ENCODE data around the gene LTA.
"Not testable (repeated sequence)": the region's sequence is repeated elsewhere in the genome, so short reads cannot be mapped to it uniquely, and the experiment has no call there.

Gene LTA

GRCh38 chr6:31590691-31591090 lies 18.6 kb downstream of the LTA start:
- DNase-seq: not testable (repeated sequence)

DNA sequence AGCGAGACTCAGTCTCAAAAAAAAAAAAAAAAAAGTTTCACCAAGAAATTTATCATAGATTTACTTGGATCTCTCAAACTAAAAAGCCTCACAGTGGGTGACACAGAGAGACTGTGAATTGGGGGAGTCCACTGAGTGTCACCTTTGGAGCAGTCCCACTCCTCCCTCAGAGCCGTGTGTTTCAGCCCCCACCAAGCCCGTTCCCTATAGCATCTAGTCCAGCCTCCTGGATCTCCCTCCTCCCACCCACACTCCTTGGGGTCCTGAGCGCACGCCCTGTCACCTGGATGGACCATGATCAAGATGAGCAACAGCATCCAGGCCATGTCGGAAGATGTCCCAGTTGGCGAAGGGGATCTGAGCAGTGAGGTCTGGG lies 20.3 kb downstream of the LTA start:
- no peak for DNase-seq

- no peak for DNase-seq
These were observed 24.9 kb downstream of the LTA start for GRCh38 chr6:31597006-31597405.

DNA sequence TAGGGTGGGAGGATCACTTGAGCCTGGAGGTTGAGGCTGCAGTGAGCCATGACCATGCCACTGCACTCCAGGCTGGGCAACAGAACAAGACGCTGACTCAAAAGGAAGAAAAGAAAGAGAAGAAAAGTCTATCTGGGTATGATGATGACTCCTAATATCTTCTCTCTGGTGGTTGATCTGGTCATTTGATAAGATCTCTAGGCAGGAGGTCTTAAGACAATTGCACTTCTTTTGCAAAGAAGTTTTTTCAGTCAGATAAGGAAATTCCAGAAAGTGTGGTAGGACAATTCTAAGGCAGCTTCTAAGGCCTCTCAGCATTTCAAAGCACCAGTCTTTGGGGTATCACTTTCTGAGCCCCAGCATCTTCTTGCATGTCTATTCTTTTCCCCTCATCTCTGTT lies 35.2 kb downstream of the LTA start:
- no peak for DNase-seq

DNA sequence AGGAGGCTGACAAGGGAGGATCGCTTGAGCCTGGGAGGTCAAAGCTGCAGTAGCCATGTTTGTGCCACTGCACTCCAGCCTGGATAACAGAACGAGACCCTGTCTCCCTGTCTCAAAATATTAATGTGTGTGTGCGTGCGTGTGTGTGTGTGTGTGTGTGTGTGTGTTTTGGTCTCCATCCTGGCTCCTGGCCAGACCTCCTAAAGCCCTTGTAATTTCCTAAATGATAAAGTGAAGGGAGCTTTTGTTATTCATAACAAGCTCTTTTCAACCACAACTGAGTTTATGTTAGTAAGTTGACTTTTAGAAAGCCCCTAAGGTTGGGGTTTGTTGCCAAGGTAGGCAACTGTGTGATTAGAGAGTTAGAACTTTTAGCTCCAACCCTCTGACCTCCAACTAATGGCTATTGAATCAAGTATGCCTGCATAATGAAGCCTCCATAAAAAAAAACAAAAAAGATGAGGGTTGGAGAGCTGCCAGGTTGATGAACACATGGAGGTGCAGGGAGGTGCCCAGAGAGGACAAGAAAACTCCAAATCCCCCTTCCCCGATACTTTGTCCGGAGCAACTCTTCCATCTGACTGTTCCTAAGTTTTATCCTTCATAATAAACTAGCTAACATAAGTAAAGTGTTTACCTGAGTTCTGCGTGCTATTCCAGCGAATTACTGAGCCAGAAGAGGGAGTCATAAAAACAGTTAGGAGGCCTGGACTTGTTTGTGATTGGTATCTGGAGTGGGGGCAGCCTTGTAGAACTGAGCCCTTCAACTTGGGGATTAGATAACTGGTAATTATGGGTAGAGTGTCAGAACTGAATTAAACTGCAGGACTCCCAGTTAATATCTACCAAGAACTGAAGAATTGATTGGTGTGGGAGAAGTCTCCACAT lies 37.7 kb downstream of the LTA start:
- DNase-seq: no peak

DNA sequence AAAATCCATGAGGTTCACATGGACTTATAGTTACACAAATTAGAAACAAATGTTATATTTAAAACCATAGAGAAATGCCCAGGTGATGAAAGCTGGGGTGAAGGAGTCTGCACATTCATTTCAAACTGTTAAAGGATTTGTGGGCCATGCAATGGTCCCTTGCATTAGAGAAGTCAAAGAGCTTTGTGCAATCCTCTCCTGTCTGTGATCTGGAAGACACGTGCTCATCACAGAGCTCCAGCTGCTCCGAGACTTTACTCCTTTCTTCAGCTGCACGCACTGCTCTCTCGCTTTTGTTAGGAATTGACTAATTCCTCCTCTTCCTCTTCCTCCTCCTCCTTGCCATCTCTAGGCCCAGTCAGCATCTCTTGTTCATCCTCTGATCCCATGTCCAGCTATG lies 38.9 kb downstream of the LTA start:
- no peak for DNase-seq

- no peak for DNase-seq
These were observed 42.1 kb downstream of the LTA start for GRCh38 chr6:31614075-31614619.

DNA sequence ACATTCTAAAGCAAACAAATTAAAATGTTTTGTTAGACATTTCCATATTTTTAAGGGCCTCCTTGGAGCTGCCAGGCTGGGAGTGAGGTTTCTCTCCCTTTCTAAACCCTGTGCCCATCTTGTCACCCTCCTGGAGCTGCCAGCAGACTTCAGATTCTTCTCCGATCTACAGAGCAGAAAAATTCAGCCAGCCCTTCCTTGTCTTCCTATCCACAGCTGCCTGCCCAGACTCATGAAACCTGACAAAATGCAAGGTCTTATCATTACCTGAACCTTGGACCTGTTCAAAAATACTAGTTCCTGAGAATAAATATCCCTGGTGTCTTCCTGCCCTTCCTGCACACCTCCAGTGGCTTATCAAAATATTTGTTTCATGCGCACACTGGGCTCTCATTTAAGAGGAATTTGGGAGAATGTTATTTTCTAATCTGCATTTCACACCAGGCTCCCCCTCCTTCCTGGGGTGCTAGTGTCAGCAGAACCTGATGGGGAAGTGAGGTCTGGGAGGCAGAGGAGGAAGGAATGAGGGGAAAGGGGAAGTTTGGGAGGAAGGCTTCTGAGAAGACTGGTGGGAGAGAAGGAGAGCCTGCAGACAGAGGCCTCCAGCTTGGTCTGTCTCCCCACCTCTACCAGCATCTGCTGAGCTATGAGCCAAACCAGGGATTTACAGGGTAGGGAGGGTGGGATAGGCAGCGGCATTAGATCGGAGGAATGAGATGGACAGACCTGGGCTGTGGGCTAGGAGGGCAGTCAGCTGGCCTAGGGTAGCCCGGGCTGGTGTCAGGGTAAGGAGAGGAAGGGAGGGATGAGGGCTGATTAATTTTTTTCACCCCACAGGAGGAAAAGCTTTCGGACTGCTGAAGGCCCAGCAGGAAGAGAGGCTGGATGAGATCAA lies 42.8 kb downstream of the LTA start, which contains the start of gene AIF1:
AIF1 (plus strand) TSS at position 551 of the 895 bp plus-strand sequence; CDS start at position 647, 96 bp downstream.
- no peak for DNase-seq

DNA sequence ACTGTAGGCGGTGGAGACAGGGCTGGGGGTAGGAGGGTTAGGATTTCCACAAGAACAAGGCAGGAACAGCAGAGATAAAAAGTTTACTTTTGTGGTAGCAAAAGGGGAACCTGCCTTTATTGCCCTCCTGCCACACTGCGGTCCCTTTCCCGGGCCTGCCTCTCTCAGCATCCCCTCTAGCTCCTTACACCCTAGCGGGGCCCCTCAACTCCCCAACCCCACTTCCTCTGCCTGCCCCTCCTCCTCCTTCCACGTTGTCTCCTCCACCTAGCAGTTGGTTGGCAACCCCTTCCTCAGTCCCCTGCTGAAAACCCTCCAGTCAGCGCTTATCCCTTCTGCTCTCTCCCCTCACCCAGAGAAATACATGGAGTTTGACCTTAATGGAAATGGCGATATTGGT lies 43.7 kb downstream of the LTA start:
- no peak for DNase-seq

GRCh38 chr6:31617010-31617409 lies 44.9 kb downstream of the LTA start:
- no peak for DNase-seq

DNA sequence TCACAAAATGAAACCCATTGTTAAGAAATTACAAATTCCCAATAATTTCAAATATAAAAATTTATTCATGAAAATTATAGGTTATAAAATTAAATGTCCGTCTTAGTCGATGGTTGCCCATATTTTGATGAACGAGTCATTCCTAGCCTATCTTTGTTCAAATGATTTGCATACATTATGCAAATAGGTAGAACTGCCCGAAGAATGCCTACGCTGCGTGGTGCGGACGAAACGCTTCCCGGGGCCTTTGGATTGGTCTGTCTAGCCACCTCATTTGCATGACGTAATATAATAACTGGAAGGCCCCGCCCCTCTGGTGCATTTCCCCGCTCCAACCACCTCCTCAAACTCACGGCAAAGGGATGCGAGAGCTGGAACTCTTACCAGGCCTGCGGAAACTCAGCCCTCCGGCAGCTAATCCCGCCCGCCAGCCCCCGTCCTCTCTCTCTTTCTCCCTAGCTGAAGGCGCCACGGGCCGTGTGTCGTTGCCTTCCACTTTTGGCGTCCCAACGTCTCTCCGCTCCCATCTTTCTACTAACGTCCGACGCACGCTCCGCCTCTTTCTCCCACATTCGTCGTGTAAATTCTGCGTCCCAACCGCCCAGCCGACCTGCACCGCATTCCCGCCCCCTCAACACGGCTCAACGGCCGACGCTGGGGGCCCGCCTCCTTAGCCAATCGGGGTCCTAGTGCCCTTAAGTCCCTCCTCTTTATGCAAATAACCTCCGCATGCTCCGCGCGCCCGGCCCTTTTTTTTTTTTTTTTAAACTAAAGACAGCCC lies 47.9 kb downstream of the LTA start:
- DNase-seq: peak; percentile 91

- peak; percentile 93 for DNase-seq
These were observed 48.7 kb downstream of the LTA start, which contains the start of gene PRRC2A for GRCh38 chr6:31620586-31621319. TSS of gene PRRC2A (plus strand) at chr6:31620715. CDS start at chr6:31622790, 2,075 bp downstream.

- DNase-seq: no peak
These were observed 49.3 kb downstream of the LTA start for GRCh38 chr6:31621320-31621939.

GRCh38 chr6:31621991-31622390 lies 49.9 kb downstream of the LTA start:
- no peak for DNase-seq

DNA sequence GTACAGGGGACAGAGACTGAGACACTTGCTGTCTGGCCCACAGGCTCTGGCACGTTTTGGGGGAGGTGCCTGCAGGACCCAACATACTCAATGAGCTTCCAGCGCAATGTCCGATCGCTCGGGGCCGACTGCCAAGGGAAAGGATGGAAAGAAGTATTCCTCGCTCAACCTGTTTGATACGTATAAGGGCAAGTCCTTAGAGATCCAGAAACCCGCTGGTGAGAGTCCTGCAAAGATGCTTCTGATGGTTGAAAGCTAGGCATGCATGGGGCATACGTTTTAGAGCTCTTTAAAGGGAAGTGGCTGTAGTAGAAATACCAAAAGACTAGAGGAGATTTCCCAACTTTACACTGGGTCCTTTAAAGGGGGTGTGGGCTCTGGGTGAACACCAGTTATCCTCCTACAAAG lies 50.6 kb downstream of the LTA start:
- no peak for DNase-seq

Measured in 8988T (cell line).